OCI-LY3 (cell line): ENCODE data around the gene NSA2.

Experiments
- H2AFZ ChIP-seq: fragments of 200-600, 300-600 bp; shearing (Covaris generic); 2 replicates; pipeline ENCODE4 v1.6.0; 2014; ENCODE audit warnings: antibody characterized with exemption, low read depth, low read length
- H3K27ac ChIP-seq: fragments of 200-600, 300-600 bp; sonication (generic); 2 replicates; pipeline ENCODE4 v1.5.1; 2014; ENCODE audit warnings: mild to moderate bottlenecking, low read length, moderate library complexity, mixed read lengths
- H3K27me3 ChIP-seq: fragments of 200-600, 300-600 bp; sonication (generic); 2 replicates; pipeline ENCODE4 v1.6.1; 2014; ENCODE audit warnings: low read depth, low read length, mixed read lengths
- H3K36me3 ChIP-seq: fragments of 200-600, 300-600 bp; sonication (generic); replicated peaks from 2 replicates; pipeline ENCODE3; 2014; ENCODE audit warnings: low read depth, low read length, mixed read lengths
- H3K4me1 ChIP-seq: fragments of 300-600, 200-600 bp; sonication (generic); 2 replicates; pipeline ENCODE4 v1.6.1; 2014; ENCODE audit warnings: low read length, mixed read lengths
- H3K4me2 ChIP-seq: fragments of 200-600, 300-600 bp; sonication (generic); 2 replicates; pipeline ENCODE4 v1.6.1; 2014; ENCODE audit warnings: low read length, mixed read lengths
- H3K4me3 ChIP-seq: fragments of 300-600, 200-600 bp; sonication (generic); 2 replicates; pipeline ENCODE4 v1.5.1; 2014; ENCODE audit warnings: antibody characterized with exemption, mild to moderate bottlenecking, low read length, moderate library complexity
- H3K79me2 ChIP-seq: fragments of 300-600, 200-600 bp; shearing (Covaris generic); 2 replicates; pipeline ENCODE4 v1.6.1; 2014; ENCODE audit warnings: mild to moderate bottlenecking, low read length, mixed read lengths
- H3K9ac ChIP-seq: fragments of 300-600, 200-600 bp; shearing (Covaris generic); 2 replicates; pipeline ENCODE4 v1.6.0; 2014; ENCODE audit warnings: mild to moderate bottlenecking, low read length, moderate library complexity
- H3K9me3 ChIP-seq: fragments of 200-600, 300-600 bp; shearing (Covaris generic); 2 replicates; pipeline ENCODE4 v1.6.1; 2014; ENCODE audit warnings: low read length, mixed read lengths; ENCODE audit not compliant: insufficient read depth
- H4K20me1 ChIP-seq: fragments of 200-600, 300-600 bp; sonication (generic); 2 replicates; pipeline ENCODE4 v1.6.1; 2016; ENCODE audit warnings: low read length, mixed read lengths; ENCODE audit not compliant: insufficient read depth
- EZH2phosphoT487 ChIP-seq: fragments of 200-600 bp; shearing (Covaris generic); IDR thresholded peaks from 2 replicates; pipeline ENCODE4 v1.6.1; 2018; ENCODE audit warnings: antibody characterized with exemption, mixed run types, low read depth
- TF ChIP-seq, protein P1 (sequence below): fragments of 200-600, 300-600 bp; sonication (generic); IDR thresholded peaks from 2 replicates; pipeline ENCODE4 v1.5.1; 2014; ENCODE audit warnings: antibody characterized with exemption, low read length, low read depth

NSA2 gene

GRCh38 chr5:74766849-74767578 lies at the start of gene NSA2, which contains the start of gene GFM2:
NSA2 (plus strand) TSS chr5:74767249; CDS start chr5:74767361, 112 bp downstream.
GFM2 (minus strand) TSS chr5:74767117; CDS start chr5:74763742, 3,375 bp downstream.
- H3K4me3 ChIP-seq = peak within 1 kb of the TSS; percentile 98
- H3K4me1 ChIP-seq = peaks cover 11% of the 10 kb centered on the region
- TF ChIP-seq, protein P1, sequence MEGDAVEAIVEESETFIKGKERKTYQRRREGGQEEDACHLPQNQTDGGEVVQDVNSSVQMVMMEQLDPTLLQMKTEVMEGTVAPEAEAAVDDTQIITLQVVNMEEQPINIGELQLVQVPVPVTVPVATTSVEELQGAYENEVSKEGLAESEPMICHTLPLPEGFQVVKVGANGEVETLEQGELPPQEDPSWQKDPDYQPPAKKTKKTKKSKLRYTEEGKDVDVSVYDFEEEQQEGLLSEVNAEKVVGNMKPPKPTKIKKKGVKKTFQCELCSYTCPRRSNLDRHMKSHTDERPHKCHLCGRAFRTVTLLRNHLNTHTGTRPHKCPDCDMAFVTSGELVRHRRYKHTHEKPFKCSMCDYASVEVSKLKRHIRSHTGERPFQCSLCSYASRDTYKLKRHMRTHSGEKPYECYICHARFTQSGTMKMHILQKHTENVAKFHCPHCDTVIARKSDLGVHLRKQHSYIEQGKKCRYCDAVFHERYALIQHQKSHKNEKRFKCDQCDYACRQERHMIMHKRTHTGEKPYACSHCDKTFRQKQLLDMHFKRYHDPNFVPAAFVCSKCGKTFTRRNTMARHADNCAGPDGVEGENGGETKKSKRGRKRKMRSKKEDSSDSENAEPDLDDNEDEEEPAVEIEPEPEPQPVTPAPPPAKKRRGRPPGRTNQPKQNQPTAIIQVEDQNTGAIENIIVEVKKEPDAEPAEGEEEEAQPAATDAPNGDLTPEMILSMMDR = no peak
- TF ChIP-seq EZH2phosphoT487 = no peak
- H3K9ac ChIP-seq = peak within 1 kb of the TSS; percentile 81
- H3K36me3 ChIP-seq = peaks cover 2% of the 10 kb centered on the region
- H3K4me2 ChIP-seq = peak within 1 kb of the TSS; percentile 90
- H2AFZ ChIP-seq = peak within 1 kb of the TSS; percentile 93
- H4K20me1 ChIP-seq = no peaks in the 10 kb centered on the region
- H3K27ac ChIP-seq = peak within 1 kb of the TSS; percentile 59
- peaks cover 44% of the 10 kb centered on the region for H3K79me2 ChIP-seq
- no peaks in the 10 kb centered on the region for H3K9me3 ChIP-seq
- H3K27me3 ChIP-seq = no peaks in the 10 kb centered on the region

DNA sequence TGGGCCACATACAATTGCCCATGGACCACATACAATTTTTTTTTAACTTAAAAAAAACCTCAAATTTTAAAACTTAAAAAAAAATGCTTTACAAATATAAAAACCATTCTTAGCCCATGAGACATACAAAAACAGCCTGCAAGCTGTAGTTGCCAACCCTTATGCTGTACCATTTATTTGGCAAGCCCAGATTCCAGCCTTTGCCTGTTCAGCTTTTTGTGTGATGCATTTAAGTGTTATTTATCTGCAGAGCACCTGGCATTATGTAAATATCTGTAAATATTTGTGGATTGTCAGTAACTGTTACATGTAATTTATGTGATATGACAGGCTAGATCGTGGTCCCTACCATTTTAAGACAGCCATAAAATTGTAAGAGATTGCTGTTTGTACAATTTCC lies 49.5 kb upstream of the NSA2 start:
- H3K36me3 ChIP-seq = peaks cover 10% of the 10 kb centered on the region
- no peaks in the 10 kb centered on the region for H3K9me3 ChIP-seq
- no peak overlapping the region for H3K4me2 ChIP-seq
- H3K4me3 ChIP-seq = no peak overlapping the region
- H3K27me3 ChIP-seq = no peaks in the 10 kb centered on the region
- H3K9ac ChIP-seq = no peak overlapping the region
- H3K27ac ChIP-seq = no peak overlapping the region
- H4K20me1 ChIP-seq = no peaks in the 10 kb centered on the region
- H3K79me2 ChIP-seq = no peaks in the 10 kb centered on the region
- no peaks in the 10 kb centered on the region for H3K4me1 ChIP-seq
- no peak overlapping the region for H2AFZ ChIP-seq
- TF ChIP-seq EZH2phosphoT487 = no peak
- TF ChIP-seq, protein P1 = no peak

- peaks cover 13% of the 10 kb centered on the region for H3K36me3 ChIP-seq
- no peaks in the 10 kb centered on the region for H3K4me1 ChIP-seq
- no peak overlapping the region for H3K4me3 ChIP-seq
- H2AFZ ChIP-seq = no peak overlapping the region
- H4K20me1 ChIP-seq = no peaks in the 10 kb centered on the region
- TF ChIP-seq EZH2phosphoT487 = no peak
- TF ChIP-seq, protein P1 = no peak
- H3K9me3 ChIP-seq = no peaks in the 10 kb centered on the region
- no peaks in the 10 kb centered on the region for H3K79me2 ChIP-seq
- H3K4me2 ChIP-seq = no peak overlapping the region
- no peaks in the 10 kb centered on the region for H3K27me3 ChIP-seq
- H3K9ac ChIP-seq = no peak overlapping the region
- no peak overlapping the region for H3K27ac ChIP-seq
Measured at GRCh38 chr5:74722271-74722670, 44.8 kb upstream of the NSA2 start.

DNA sequence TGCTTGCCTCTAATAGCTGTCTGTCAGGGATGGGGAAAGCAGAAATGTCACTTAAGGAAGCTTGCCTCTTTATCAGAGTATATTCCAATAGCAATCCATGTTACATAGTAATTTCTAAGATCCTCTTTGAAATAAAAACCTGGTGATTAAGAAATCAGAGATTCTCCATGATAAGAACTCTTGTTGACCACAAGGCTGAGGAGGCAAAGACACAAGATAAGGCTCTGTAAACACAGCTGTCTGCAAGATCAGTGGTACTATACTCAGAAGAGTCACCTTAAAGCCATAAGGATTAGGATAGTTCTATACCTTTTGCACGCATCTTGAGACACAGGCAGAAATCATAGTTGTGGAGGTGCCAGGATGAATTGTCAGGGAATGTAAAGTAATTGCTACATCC lies 41.7 kb upstream of the NSA2 start:
- no peaks in the 10 kb centered on the region for H3K27me3 ChIP-seq
- H3K9me3 ChIP-seq = no peaks in the 10 kb centered on the region
- no peaks in the 10 kb centered on the region for H4K20me1 ChIP-seq
- H3K4me3 ChIP-seq = no peak overlapping the region
- H2AFZ ChIP-seq = no peak overlapping the region
- H3K79me2 ChIP-seq = no peaks in the 10 kb centered on the region
- H3K9ac ChIP-seq = no peak overlapping the region
- H3K4me2 ChIP-seq = no peak overlapping the region
- TF ChIP-seq, protein P1 = no peak
- no peak for TF ChIP-seq EZH2phosphoT487
- H3K27ac ChIP-seq = no peak overlapping the region
- no peaks in the 10 kb centered on the region for H3K4me1 ChIP-seq
- H3K36me3 ChIP-seq = peaks cover 10% of the 10 kb centered on the region
